Tibial nerve (tissue), 3 donors: ENCODE data around the gene ZNF143.

Experiments
- CTCF ChIP-seq, 5 experiments: fragments of 200-600 bp in 3 of 5; fragments of 450-650 bp in 2 of 5; sonication (generic) in 3 of 5; IDR thresholded peaks; one replicate each; pipeline ENCODE4 v1.5.1; 2016 to 2019; ENCODE audit warnings: antibody characterized with exemption in 5 of 5, mild to moderate bottlenecking in 3 of 5, moderate library complexity in 2 of 5
- POLR2A ChIP-seq, 2 donors: fragments of 450-650 bp; IDR thresholded peaks; one replicate each; pipeline ENCODE4 v1.6.1; 2017; ENCODE audit warnings: antibody characterized with exemption in 2 of 2, mild to moderate bottlenecking in 2 of 2, moderate library complexity in 2 of 2

GRCh38 chr11:9489080-9489765 is 28.4 kb downstream of the ZNF143 start:
- TF ChIP-seq CTCF (IDR thresholded peaks at IDR 0.05) (no peak), POLR2A (IDR thresholded peaks at IDR 0.05) (no peak)
